GM19328 (cell line): ENCODE measurements around the gene ANK2.
"Not testable (repeated sequence)": the region's sequence is repeated elsewhere in the genome, so short reads cannot be mapped to it uniquely, and the experiment has no call there.

ENCODE experiments used
- ATAC-seq: cut with Tn5 transposase; IDR thresholded peaks from one replicate; pipeline ENCODE4 v1.9.1; 2021; ENCODE audit warnings: mild to moderate bottlenecking, moderate library complexity; ENCODE audit not compliant: unreplicated experiment

Gene ANK2

DNA sequence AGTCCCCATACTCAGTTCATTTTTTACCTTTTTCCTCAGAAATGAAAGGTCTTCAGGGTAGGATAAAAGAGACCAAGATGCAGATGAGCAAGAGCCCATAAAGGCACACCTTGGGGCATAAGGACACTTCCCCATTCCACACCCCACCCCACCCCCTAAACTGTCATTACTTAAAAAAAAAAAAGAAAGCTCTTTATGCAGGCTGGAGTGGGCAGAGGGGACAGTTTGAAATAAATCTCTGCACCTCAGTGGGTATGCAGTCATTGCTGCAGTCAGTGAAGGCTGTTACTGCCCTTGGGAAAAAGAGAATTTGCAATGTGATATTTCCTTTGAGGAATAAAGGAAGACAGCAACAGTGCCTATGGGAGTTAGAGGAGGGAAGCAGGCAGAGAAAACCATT, 137.5 kb downstream of the ANK2 start:
- no peak for ATAC-seq

DNA sequence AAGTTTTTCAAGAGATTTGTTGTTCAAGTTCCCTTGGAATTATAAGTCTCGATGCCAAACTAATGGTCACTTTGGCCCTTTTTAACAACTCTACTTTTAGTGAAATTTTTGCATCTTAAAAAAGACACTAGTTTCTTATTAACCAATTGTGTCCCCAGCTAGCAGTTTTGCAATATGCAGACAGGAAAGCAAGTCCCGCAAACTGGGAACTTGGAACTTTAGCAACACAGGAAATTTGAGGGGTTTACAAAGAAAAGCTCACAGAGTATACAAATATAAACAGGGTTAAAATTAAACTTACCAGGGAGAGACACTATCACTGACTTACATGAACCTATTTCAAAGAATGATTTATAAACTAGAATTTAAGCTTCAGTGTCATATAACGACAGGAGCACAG, 137.9 kb downstream of the ANK2 start:
- ATAC-seq, result no peak

DNA sequence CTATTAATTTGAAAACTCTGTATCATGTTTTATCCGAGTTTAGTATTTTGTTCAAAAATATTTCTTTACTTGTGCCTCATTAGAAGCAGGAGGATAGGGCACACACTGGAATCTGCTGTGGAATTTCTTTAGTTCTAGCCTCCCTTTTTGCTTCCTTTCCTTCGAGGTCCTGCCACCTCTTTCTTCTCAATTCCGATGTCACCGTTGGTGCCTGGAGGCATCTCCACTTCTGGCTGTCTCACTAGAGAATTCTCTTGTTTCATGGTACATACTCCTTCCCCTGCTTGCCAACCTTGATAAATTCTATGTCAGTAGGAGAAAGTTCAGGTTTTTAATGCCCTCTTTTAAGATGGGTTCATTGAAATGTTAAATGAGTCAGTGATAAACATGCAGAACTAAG, 140.1 kb downstream of the ANK2 start:
- no peak for ATAC-seq

DNA sequence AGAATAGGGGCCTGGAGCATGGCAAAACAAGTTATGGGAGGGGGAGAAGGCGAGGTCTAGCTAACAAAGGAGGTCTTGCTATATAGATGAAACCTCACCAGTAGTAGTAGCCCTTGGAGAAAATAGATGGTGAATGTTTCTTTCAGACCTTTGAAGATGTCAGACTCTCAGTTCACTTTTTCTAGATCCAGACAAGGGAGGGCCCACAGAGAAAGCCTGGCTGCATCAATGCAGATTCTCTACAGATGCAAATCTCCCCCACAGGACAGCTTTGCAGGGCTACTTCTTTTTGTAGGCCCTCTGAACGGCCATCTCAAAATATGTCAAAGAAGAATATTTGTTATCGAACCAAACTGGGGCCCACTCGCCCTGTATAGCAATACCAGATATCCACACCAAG, 159.7 kb downstream of the ANK2 start:
- no peak for ATAC-seq

DNA sequence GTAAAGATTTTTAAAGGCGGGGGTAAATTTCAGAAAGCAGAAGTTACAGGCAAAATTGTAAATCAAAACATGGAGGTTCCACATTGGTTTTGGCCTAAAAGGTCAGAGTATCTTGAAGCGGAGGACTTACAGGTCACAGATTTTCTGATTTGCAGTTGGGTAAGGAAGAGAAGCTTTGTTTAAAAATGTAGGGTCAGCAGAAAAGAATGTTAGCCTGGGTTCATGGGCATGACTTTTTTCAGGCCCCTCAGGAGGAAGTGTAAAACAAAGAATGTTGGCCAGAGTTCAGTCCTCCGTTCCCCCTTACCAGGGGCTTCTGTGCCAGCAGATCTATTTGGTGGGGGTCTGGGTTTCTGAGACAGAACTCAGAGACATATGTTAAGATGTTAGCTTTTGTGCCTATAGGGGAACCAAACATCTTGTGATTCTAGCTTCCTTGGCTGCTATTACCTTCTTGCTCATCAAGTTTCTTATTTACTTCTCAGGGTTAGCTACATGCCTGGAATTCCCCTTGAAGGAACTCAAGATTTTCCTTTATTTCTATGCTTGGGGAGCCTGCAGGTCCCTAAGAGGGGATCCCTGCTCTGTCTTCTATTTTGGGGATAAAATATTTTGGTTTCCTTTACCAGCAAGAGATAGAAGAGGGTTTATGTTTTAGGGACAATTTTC, 160.3 kb downstream of the ANK2 start:
- no peak for ATAC-seq

DNA sequence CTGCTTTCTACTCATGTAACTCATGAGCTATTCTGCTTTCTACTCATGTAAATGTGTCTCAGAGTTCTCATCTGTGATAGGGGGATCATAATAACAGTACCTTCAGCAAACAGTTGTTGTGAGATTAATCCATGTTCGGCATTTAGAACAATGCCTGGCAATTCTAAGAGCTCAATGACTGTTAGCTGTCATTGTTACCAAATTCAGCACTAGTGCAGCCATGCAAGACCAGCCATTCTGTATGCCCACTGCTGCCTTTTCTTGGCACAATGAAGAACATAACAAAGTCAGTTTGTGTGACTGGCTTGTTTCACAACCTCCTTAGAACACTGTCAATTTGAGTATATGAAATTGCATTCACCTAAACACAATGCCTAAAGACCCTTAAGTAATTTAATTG, 163.2 kb downstream of the ANK2 start:
- no peak for ATAC-seq

DNA sequence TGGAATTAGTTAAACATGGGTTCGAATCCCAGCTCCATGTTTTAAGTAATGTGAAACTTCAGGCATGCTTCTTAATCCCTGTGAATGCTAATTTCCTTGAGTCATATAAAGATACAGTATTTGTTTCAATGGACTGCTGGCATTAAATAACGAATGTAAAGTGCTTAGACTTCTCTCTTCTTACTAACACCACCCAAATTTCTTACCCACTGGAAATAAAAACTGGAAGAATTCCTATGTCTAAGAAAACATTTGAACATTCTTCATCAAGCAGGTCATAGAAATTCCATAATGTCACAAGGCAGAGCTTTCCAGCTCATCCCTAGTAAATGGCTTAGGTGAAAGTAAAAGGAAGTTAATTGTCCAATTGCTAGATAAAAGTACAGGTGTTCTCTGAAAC, 172.5 kb downstream of the ANK2 start:
- ATAC-seq, result no peak

DNA sequence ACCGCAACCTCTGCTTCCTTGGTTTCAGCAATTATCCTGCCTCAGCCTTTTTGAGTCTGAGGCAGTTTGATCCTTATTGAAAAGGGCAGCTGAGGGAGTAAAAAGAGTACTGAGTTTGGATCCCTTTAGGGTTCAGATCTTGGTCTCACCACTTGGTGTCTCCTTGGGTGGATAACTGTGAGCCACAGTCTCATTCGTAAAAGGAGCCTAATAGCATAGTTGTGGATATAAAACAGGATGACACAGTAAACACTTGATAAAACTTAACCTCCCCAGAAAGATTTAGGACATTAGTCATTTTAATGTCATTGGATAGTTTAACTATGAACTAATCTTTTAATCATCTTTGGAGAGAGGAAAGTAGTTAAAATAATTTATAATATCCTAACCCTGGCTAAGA, 173.0 kb downstream of the ANK2 start:
- ATAC-seq, result no peak

DNA sequence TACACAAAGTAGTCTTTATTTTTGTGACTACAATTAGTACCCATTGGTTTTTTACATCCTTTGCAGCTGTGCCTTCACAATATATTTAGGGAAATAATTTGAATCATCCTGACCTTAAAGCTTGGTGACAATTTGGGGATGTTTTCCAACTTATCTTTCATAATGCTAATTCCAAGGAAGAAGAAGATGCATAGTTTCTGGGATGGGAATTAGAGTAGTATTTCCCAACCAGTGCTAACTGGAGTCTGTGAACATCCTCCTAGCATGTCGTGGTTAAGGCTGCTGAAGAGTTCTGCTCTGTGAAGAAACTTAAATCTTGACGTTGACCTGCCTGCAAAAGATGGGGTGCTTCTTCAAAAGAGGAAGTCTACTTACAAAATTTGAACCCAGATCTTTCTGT, 173.5 kb downstream of the ANK2 start:
- no peak for ATAC-seq

DNA sequence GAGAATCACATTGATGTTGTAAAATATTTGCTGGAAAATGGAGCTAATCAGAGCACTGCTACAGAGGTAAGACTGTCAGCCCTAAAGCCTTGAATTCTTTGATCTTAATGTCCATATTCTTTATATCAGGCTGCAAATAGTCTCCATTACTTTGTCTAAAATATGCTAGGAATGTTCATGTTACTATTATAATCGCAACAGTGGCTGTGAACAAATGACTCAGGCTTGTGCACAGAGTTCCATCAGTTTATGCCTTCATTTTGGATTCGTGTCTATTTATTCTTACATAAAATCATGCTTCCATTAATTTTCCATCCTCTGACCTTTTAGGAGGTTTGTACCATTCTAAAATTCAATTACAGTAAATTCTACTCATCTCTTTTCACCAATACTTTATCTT, 182.7 kb downstream of the ANK2 start:
- ATAC-seq, result no peak

DNA sequence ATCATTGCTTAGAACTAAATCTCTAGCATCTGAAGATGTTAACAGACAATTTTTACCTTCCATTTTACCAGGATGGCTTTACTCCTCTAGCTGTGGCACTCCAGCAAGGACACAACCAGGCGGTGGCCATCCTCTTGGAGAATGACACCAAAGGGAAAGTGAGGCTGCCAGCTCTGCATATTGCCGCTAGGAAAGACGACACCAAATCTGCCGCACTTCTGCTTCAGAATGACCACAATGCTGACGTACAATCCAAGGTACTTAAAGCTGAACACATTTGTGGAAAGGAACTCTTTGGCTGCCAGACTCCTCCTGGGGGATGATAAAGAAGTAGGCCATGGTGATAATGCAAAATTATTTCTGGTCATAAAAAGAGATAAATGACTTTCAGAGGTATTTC, 187.5 kb downstream of the ANK2 start:
- no peak for ATAC-seq

DNA sequence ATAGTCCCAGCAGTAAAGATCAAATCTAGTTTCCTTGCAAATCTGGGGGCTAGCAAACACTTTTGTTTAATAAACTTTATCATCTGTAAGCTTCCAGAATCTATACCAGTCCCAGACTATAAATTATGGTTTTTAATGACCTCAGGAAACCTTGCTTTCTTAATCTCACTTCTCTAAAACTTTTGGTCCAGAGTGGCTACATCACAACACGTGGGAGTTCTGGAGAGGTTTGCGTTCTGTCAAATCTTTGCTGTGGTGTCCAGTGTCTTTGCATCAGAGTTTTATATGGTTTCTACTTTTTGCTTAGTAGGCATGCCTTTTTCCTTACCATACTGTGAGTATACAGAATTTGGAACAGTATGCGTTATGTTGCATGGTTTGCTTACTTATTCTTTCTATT, 193.9 kb downstream of the ANK2 start:
- no peak for ATAC-seq

DNA sequence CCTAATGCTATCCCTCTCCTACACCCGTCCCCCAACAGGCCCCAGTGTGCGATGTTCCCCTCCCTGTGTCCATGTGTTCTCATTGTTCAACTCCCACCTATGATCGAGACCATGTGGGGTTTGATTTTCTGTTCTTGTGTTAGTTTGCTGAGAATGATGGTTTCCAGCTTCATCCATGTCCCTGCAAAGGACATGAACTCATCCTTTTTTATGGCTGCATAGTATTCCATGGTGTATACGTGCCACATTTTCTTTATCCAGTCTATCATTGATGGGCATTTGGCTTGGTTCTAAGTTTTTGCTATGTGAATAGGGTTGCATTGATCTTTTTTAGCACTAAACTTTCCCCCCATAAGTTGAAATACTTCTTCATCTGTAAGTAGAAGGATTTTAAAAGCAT, 195.3 kb downstream of the ANK2 start:
- ATAC-seq, result not testable (repeated sequence)

DNA sequence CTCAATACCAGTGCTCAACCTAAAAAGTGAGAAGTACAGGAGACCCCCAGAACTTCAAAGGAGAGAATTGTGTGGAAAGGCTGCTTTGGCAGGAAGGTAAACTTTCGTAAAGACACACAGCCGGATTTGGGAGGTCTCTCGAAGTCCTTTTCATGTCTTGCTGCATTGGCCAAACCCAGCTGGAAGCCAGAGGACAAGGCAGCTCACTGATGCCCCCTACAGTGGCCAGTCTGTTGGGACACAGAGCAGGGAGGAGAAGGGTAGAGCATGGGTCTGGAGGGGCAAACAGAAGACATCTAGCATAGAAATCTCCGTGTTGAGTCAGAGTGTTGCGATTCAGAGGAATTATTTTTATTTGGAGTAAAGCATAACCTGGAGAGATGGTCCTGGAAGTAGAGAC, 198.9 kb downstream of the ANK2 start:
- no peak for ATAC-seq

DNA sequence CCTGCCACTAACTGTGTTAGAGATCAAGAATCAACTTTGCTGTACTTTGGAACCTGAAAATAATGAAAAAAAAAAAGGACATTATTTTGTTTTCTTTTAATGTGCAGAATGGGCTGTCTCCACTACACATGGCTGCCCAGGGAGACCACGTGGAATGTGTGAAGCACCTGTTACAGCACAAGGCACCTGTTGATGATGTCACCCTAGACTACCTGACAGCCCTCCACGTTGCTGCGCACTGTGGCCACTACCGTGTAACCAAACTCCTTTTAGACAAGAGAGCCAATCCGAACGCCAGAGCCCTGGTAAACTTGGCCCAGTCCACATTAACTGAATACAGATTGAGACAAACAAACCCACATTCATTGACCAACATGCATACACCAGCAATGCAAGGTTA, 206.2 kb downstream of the ANK2 start:
- ATAC-seq, result no peak

DNA sequence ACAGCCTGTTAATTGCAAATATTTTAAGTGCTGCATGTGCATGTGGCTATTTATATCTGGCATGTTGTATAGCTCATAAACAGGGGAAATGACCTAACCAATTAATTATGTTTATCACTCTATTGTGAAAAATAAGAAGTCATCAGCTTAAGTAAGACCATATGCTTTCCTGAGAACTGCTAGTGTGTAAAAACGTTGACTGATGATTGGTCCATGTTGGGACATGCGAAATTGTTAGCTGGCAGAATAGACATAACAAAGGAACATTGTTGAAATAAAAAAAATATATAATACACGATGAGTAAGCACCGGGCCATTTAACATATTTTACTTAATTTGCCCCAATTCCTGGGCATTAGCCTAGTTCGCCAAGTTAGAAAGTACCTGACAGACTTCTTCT, 207.5 kb downstream of the ANK2 start:
- ATAC-seq, result no peak

DNA sequence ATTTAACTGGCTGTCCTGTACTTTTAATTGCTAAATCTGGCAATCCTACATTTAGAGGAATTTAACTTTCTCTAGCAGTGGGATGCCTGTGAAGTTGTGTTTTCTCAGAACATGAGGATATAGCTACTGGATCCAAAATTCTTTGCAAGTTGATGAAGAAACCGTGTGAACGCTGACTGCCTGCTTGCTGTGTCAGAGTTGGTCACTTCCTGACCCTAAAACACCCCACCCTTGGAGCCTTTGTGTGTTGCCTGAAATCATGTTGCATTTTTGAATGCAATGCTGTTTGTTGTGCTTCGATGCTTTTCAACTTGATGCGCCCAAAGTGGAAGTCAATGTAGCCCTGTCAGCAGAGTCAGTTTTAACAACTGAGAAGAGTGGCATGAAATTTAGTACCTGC, 211.2 kb downstream of the ANK2 start:
- no peak for ATAC-seq

DNA sequence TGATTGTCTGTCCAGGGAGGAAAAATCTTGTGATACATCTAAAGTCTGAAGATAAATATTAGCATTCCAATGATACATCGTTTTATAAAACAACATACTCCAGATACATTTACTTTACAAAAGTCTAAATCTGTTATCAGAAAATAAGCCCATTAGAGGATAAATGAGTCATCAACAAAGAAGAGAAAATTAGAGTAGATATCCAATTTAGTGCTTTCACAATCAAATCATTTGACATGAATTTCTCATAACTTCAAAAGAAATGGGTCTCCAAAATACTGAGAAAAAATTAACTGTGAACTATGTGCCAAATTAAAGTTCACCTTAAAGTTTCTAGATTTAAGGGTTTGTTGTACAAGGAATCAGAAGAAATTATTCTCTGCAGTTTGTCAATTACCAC, 213.8 kb downstream of the ANK2 start:
- no peak for ATAC-seq

DNA sequence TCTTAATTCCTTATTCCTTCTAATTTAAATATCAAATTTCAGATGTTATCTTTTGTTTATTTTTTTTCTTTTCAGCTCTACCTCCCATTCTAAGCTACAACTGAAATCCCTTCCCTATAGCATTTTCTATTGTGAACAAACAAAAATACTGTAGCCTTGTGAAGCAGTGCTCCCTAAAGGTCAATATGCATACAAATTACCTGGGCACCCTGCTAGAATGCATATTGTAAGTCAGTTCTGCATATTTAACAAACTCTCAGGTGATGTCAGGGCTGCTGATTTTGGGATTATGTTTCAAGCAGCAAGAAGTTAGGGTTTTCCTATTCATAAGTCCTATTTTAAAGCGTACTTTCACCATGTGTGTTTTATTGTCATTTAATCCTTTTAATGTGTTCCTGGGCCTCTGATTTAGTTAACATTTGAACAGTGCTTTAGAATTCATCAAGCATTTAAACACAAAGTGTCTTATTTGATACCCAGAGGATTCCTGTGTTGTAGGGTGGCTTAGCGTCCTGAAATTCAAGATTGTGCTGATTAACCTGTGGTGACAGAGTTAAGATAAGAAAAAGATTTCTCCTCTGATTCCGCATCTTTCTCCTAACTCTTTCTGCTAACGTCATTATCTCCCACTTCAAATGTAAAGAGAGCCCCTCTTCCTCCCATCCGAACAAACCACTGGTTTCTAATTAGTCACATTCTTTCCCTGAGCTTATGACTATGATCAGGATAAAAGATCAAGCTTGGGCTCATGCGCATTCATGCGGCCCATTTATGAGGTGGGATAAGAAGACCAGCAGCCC, 221.3 kb downstream of the ANK2 start:
- ATAC-seq, result no peak

DNA sequence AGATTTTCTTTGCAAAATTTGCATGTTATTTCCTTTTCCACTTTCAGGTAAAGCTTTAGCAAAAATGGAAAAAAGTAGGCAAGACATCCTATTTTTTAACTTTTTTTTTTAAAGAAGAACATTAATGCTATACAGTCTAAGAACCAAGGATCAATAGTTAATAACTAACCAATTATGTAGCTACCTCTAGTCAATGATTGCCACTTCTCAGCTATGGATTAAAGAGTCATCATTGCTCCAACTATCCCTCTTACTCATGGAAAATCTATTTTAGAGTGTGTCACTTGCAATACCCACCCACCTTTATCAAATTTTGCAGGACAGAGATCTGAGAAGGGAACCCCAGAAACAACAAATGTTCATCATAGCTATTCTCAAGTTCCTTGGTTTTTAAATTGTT, 223.1 kb downstream of the ANK2 start:
- ATAC-seq, result no peak

DNA sequence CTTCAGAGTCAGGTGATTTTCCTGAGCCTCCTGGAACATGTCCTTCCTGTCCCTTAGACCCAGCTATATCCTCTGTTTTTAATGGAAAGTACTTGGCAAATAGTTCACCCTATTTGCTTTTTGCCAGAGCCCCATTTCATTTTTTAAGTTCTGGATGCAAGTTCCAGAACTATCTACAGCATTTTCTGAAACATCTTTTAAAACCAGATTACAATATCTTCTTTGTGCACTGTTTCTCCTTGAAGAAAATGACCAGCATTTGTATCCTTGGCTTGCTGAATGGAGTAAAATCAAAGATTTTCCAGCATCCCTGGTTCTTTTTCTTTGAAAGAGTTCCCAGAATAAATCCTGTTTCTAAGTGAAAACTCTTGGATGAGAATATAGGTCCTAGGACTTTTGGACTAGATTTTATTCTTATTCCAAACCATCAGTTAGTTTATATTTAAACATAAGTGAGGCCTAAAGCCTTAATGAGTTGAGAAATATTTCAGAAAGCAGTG, 224.3 kb downstream of the ANK2 start:
- no peak for ATAC-seq

DNA sequence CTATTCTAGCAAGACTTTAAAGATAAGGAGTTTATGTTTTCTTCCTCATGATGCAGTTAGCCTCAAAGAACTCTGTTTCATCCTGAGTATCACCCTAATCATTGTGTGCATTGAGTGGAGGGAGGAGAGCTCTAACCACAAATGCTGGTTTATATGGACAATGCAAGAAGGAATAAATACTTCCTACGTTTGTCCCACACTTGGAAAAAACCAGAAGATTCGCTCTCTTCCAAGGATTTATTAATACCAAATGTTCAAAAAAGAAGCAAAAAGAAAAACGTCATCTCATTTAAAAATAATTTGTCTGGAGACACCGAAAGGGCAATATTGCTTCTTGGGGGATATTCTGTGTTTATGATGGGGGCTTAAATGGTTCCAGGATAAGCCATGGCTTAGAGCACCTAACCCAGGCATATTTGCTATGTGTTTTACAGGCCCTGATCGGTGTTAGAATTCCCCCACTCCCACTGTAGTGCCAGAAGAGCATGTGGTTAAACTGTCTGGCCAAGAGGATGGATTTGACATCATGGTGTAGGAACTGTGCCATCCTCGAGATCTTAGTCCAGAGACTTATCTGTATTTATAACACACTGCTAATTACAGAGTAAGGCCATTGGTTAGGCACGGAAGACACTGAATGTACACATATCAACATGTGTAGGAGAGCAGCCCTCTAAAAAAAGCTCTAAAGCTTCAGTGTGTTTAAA, 227.2 kb downstream of the ANK2 start:
- ATAC-seq, result no peak
